Neural progenitor cell (in vitro differentiated cells): Measurements from ENCODE around the gene EMP1.

ENCODE experiments used
- EZH2phosphoT487 ChIP-seq: fragments of 200-600 bp; sonication (generic); IDR thresholded peaks from 2 replicates; pipeline ENCODE4 v1.6.1; 2017; ENCODE audit warnings: antibody characterized with exemption
- TF ChIP-seq, protein P1 (sequence below): fragments of 200-600 bp; sonication (generic); IDR thresholded peaks from 2 replicates; pipeline ENCODE4 v1.5.1; 2017; ENCODE audit warnings: antibody characterized with exemption, mild to moderate bottlenecking

DNA sequence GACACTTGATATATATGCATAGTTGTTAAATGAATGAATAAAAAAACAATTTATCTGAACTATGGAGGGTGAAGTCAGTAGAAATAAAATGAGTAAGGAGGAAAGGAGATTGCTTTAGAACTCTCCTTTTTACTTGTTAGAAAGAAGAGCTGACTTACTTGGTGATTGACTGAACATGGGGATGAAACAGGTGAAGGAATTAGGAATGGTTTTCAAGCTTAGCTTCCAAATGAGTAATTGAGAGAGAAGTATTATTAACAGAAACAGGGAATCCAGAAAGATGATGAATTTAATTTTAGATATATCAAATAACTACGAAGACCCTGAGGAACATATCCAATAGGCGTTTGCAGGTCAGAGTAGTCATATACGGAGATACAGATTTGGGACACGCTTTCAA is 33.6 kb upstream of the EMP1 start:
- TF ChIP-seq, protein P1, sequence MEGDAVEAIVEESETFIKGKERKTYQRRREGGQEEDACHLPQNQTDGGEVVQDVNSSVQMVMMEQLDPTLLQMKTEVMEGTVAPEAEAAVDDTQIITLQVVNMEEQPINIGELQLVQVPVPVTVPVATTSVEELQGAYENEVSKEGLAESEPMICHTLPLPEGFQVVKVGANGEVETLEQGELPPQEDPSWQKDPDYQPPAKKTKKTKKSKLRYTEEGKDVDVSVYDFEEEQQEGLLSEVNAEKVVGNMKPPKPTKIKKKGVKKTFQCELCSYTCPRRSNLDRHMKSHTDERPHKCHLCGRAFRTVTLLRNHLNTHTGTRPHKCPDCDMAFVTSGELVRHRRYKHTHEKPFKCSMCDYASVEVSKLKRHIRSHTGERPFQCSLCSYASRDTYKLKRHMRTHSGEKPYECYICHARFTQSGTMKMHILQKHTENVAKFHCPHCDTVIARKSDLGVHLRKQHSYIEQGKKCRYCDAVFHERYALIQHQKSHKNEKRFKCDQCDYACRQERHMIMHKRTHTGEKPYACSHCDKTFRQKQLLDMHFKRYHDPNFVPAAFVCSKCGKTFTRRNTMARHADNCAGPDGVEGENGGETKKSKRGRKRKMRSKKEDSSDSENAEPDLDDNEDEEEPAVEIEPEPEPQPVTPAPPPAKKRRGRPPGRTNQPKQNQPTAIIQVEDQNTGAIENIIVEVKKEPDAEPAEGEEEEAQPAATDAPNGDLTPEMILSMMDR, result no peak
- no peak for TF ChIP-seq EZH2phosphoT487
